Measurements from ENCODE around the gene TMEM132A. TPM values are rescaled to one million over a fixed set of nuclear protein-coding genes. Genes with fewer than 3 reads are reported as not detected.
"Not testable (repeated sequence)": the region's sequence is repeated elsewhere in the genome, so short reads cannot be mapped to it uniquely, and the experiment has no call there.

Gene TMEM132A
- total RNA-seq, 1 donor from 2014 or later = 22.6 TPM

- peak within 1 kb of the TSS; percentile 82 for H3K4me3 ChIP-seq (ENCODE audit: low read depth, low read length)
- H3K27me3 ChIP-seq (ENCODE audit: control insufficient read depth, insufficient read depth, low read length) = no peaks in the 10 kb centered on the region
- TF ChIP-seq CTCF (IDR thresholded peaks at IDR 0.05; ENCODE audit: insufficient read depth, low read length, severe bottlenecking) = no peak
- DNase-seq (ENCODE audit: low read depth) (peak; percentile 92), FAIRE-seq (no peak)
- H3K36me3 ChIP-seq (ENCODE audit: control insufficient read depth, insufficient read depth, low read length) = peaks cover 23% of the 10 kb centered on the region
Measured at GRCh38 chr11:60906132-60906972, 17.9 kb upstream of the TMEM132A start, which contains the start of gene PRPF19. Gene PRPF19 (minus strand): TSS chr11:60906585. CDS start chr11:60906382, 203 bp downstream.

GRCh38 chr11:60908803-60909202 lies 15.5 kb upstream of the TMEM132A start:
- Histone ChIP-seq H3K27me3 (ENCODE audit: control insufficient read depth, insufficient read depth, low read length) (no peaks in the 10 kb centered on the region), H3K4me3 (ENCODE audit: low read depth, low read length) (no peak overlapping the region), H3K36me3 (ENCODE audit: control insufficient read depth, insufficient read depth, low read length) (peaks cover 1% of the 10 kb centered on the region)
- DNase-seq (ENCODE audit: low read depth) = no peak
- no peak for FAIRE-seq
- TF ChIP-seq CTCF (IDR thresholded peaks at IDR 0.05; ENCODE audit: insufficient read depth, low read length, severe bottlenecking) = no peak

GRCh38 chr11:60909680-60910280 lies 14.5 kb upstream of the TMEM132A start:
- not testable (repeated sequence) for FAIRE-seq

GRCh38 chr11:60910281-60910687 lies 14.0 kb upstream of the TMEM132A start:
- Histone ChIP-seq H3K4me3 (ENCODE audit: low read depth, low read length) (no peak overlapping the region), H3K36me3 (ENCODE audit: control insufficient read depth, insufficient read depth, low read length) (no peaks in the 10 kb centered on the region), H3K27me3 (ENCODE audit: control insufficient read depth, insufficient read depth, low read length) (no peaks in the 10 kb centered on the region)
- FAIRE-seq = no peak
- no peak for TF ChIP-seq CTCF (IDR thresholded peaks at IDR 0.05; ENCODE audit: insufficient read depth, low read length, severe bottlenecking)
- DNase-seq (ENCODE audit: low read depth) = no peak

More at GRCh38 chr11:60909680-60910280, 14.5 kb upstream of the TMEM132A start:
- H3K36me3 ChIP-seq (ENCODE audit: control insufficient read depth, insufficient read depth, low read length); H3K27me3 ChIP-seq (ENCODE audit: control insufficient read depth, insufficient read depth, low read length); DNase-seq (ENCODE audit: low read depth); H3K4me3 ChIP-seq (ENCODE audit: low read depth, low read length): not testable (repeated sequence)

GRCh38 chr11:60910711-60911380 lies 13.4 kb upstream of the TMEM132A start:
- DNase-seq (ENCODE audit: low read depth) (no peak), FAIRE-seq (no peak)

More at GRCh38 chr11:60910711-60911380, 13.4 kb upstream of the TMEM132A start:
- Histone ChIP-seq H3K27me3 (ENCODE audit: control insufficient read depth, insufficient read depth, low read length) (no peaks in the 10 kb centered on the region), H3K36me3 (ENCODE audit: control insufficient read depth, insufficient read depth, low read length) (no peaks in the 10 kb centered on the region), H3K4me3 (ENCODE audit: low read depth, low read length) (no peak overlapping the region)
- no peak for TF ChIP-seq CTCF (IDR thresholded peaks at IDR 0.05; ENCODE audit: insufficient read depth, low read length, severe bottlenecking)
